NCI-H2029 treated with DMSO at 0.1 percent for 48 hours (cell line): ENCODE results near the gene SNORC.

Source experiments
- DNase-seq: peaks from one replicate; lab custom pipeline; 2025; lab: John Stamatoyannopoulos, UW

The SNORC gene

GRCh38 chr2:232882505-232883115, 12.5 kb downstream of the SNORC start:
- DNase-seq: no peak

- no peak for DNase-seq
These were observed 13.2 kb downstream of the SNORC start for GRCh38 chr2:232883116-232883721.

GRCh38 chr2:232884001-232884421, 13.9 kb downstream of the SNORC start:
- no peak for DNase-seq

- DNase-seq: no peak
These were observed 14.6 kb downstream of the SNORC start for GRCh38 chr2:232884549-232885263.

- no peak for DNase-seq
These were observed 15.3 kb downstream of the SNORC start for GRCh38 chr2:232885264-232885961.

- DNase-seq: no peak
These were observed 16.1 kb downstream of the SNORC start for GRCh38 chr2:232886176-232886575.

- no peak for DNase-seq
These were observed 16.6 kb downstream of the SNORC start for GRCh38 chr2:232886632-232887031.

- no peak for DNase-seq
These were observed 17.2 kb downstream of the SNORC start for GRCh38 chr2:232887171-232887850.

GRCh38 chr2:232888099-232888836, 18.2 kb downstream of the SNORC start:
- no peak for DNase-seq

- DNase-seq: no peak
These were observed 18.9 kb downstream of the SNORC start for GRCh38 chr2:232888839-232889529.

GRCh38 chr2:232889876-232890401, 19.9 kb downstream of the SNORC start:
- no peak for DNase-seq

GRCh38 chr2:232890536-232890895, 20.5 kb downstream of the SNORC start:
- no peak for DNase-seq

GRCh38 chr2:232890896-232891601, 21.0 kb downstream of the SNORC start:
- DNase-seq: peak; percentile 81

GRCh38 chr2:232891621-232892071, 21.6 kb downstream of the SNORC start:
- no peak for DNase-seq

- DNase-seq: no peak
These were observed 22.2 kb downstream of the SNORC start for GRCh38 chr2:232892221-232892620.

- DNase-seq: no peak
These were observed 22.8 kb downstream of the SNORC start for GRCh38 chr2:232892843-232893242.

GRCh38 chr2:232893834-232894233, 23.8 kb downstream of the SNORC start:
- no peak for DNase-seq

GRCh38 chr2:232894251-232894650, 24.2 kb downstream of the SNORC start:
- no peak for DNase-seq

- no peak for DNase-seq
These were observed 24.7 kb downstream of the SNORC start for GRCh38 chr2:232894746-232895145.

GRCh38 chr2:232896111-232896510, 26.0 kb downstream of the SNORC start:
- DNase-seq: no peak
